ENCODE results near the gene MKRN2OS.
"Not testable (repeated sequence)": the region's sequence is repeated elsewhere in the genome, so short reads cannot be mapped to it uniquely, and the experiment has no call there.

The MKRN2OS gene

GRCh38 chr3:12560505-12561190 lies 15.3 kb upstream of the MKRN2OS start:
- DNase-seq = no peak

- DNase-seq = no peak
These were observed 14.2 kb upstream of the MKRN2OS start for GRCh38 chr3:12559520-12559919.

- no peak for DNase-seq
These were observed 13.4 kb upstream of the MKRN2OS start for GRCh38 chr3:12558706-12559105.

- no peak for DNase-seq
These were observed 12.3 kb upstream of the MKRN2OS start for GRCh38 chr3:12557473-12558100.

- DNase-seq = peak; percentile 49 to 53
These were observed 11.6 kb upstream of the MKRN2OS start, which contains the start of gene MKRN2 for GRCh38 chr3:12556690-12557472. MKRN2 (plus strand) TSS chr3:12557087; CDS start chr3:12557151, 64 bp downstream.

- no peak for DNase-seq
These were observed 11.0 kb upstream of the MKRN2OS start for GRCh38 chr3:12556314-12556689.

GRCh38 chr3:12553921-12554391 lies 8.7 kb upstream of the MKRN2OS start:
- no peak for DNase-seq

- no peak for DNase-seq
These were observed 4.9 kb upstream of the MKRN2OS start for GRCh38 chr3:12549971-12550760.

- no peak for DNase-seq
These were observed 437 bp downstream of the MKRN2OS start for GRCh38 chr3:12544652-12545472.

GRCh38 chr3:12543497-12543896 lies 1.8 kb downstream of the MKRN2OS start:
- not testable (repeated sequence) for DNase-seq

- DNase-seq = no peak
These were observed 3.7 kb downstream of the MKRN2OS start for GRCh38 chr3:12541625-12542024.

- DNase-seq = no peak
These were observed 8.9 kb downstream of the MKRN2OS start for GRCh38 chr3:12536423-12536822.

GRCh38 chr3:12532182-12532581 lies 13.1 kb downstream of the MKRN2OS start:
- DNase-seq = no peak

- DNase-seq = no peak
These were observed 17.5 kb downstream of the MKRN2OS start for GRCh38 chr3:12527757-12528143.

- no peak for DNase-seq
These were observed 22.6 kb downstream of the MKRN2OS start for GRCh38 chr3:12522721-12523120.

GRCh38 chr3:12521010-12521409 lies 24.3 kb downstream of the MKRN2OS start:
- DNase-seq = no peak

GRCh38 chr3:12518261-12519028 lies 26.9 kb downstream of the MKRN2OS start:
- no peak for DNase-seq

GRCh38 chr3:12516873-12517272 lies 28.4 kb downstream of the MKRN2OS start:
- no peak for DNase-seq

GRCh38 chr3:12515631-12516030 lies 29.7 kb downstream of the MKRN2OS start:
- no peak for DNase-seq

GRCh38 chr3:12513694-12514446 lies 31.4 kb downstream of the MKRN2OS start:
- DNase-seq = no peak

Data from NCI-H187 (cell line).